ENCODE data around the gene SDE2.
"Not testable (repeated sequence)": the region's sequence is repeated elsewhere in the genome, so short reads cannot be mapped to it uniquely, and the experiment has no call there.

The SDE2 gene

GRCh38 chr1:225972344-225973152 lies 26.6 kb downstream of the SDE2 start:
- H3K27ac ChIP-seq (ENCODE audit: low read depth, low read length), result no peak overlapping the region
- H2AFZ ChIP-seq (ENCODE audit: low read depth, low read length, severe bottlenecking), result no peak overlapping the region
- H3F3A ChIP-seq (ENCODE audit: insufficient read depth), result no peaks in the 10 kb centered on the region; the same call in 1 of the 2 replicates
- TF ChIP-seq, protein P1, sequence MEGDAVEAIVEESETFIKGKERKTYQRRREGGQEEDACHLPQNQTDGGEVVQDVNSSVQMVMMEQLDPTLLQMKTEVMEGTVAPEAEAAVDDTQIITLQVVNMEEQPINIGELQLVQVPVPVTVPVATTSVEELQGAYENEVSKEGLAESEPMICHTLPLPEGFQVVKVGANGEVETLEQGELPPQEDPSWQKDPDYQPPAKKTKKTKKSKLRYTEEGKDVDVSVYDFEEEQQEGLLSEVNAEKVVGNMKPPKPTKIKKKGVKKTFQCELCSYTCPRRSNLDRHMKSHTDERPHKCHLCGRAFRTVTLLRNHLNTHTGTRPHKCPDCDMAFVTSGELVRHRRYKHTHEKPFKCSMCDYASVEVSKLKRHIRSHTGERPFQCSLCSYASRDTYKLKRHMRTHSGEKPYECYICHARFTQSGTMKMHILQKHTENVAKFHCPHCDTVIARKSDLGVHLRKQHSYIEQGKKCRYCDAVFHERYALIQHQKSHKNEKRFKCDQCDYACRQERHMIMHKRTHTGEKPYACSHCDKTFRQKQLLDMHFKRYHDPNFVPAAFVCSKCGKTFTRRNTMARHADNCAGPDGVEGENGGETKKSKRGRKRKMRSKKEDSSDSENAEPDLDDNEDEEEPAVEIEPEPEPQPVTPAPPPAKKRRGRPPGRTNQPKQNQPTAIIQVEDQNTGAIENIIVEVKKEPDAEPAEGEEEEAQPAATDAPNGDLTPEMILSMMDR (IDR thresholded peaks at IDR 0.05; ENCODE audit: insufficient read depth, low read length, poor library complexity, severe bottlenecking), result no peak
- TF ChIP-seq EZH2phosphoT487 (conservative IDR thresholded peaks at IDR 0.05; ENCODE audit: low read length), result no peak
- H3K36me3 ChIP-seq (ENCODE audit: low read length), result no peaks in the 10 kb centered on the region
- no peak overlapping the region for H3K4me2 ChIP-seq (ENCODE audit: low read depth, low read length, poor library complexity, severe bottlenecking)
- no peaks in the 10 kb centered on the region for H3K79me2 ChIP-seq (ENCODE audit: insufficient read depth, low read length)
- no peak overlapping the region for H3K4me3 ChIP-seq (ENCODE audit: insufficient read depth, low read length, poor library complexity, severe bottlenecking)
- H3K9ac ChIP-seq (ENCODE audit: low read length), result no peak overlapping the region
- no peaks in the 10 kb centered on the region for H3K27me3 ChIP-seq (ENCODE audit: low read length)
- no peaks in the 10 kb centered on the region for H3K9me2 ChIP-seq (replicated peaks; ENCODE audit: insufficient read depth, low read length)
- no peaks in the 10 kb centered on the region for H3K9me3 ChIP-seq (ENCODE audit: insufficient read depth, low read length)
- no peaks in the 10 kb centered on the region for H4K20me1 ChIP-seq (ENCODE audit: low read depth, low read length)

DNA sequence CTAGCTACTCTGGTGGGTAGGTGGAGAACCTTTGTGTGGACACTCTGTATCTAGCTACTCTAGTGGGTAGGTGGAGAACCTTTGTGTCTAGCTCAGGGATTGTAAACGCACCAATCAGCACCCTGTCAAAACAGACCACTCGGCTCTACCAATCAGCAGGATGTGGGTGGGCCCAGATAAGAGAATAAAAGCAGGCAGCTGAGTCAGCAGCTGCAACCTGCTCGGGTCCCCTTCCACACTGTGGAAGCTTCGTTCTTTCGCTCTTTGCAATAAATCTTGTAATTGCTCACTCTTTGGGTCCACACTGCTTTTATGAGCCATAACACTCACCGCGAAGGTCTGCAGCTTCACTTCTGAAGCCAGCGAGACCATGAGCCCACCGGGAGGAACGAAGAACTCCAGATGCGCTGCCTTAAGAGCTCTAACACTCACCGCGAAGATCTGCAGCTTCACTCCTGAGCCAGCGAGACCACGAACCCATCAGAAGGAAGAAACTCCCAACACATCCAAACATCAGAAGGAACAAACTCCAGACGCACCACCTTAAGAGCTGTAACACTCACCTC lies 28.5 kb downstream of the SDE2 start:
- H3K27ac ChIP-seq (ENCODE audit: low read depth, low read length); H3K4me3 ChIP-seq (ENCODE audit: insufficient read depth, low read length, poor library complexity, severe bottlenecking); H3K79me2 ChIP-seq (ENCODE audit: insufficient read depth, low read length); H3K9me2 ChIP-seq (replicated peaks; ENCODE audit: insufficient read depth, low read length); H3K27me3 ChIP-seq (ENCODE audit: low read length); H2AFZ ChIP-seq (ENCODE audit: low read depth, low read length, severe bottlenecking); H3K9me3 ChIP-seq (ENCODE audit: insufficient read depth, low read length); H4K20me1 ChIP-seq (ENCODE audit: low read depth, low read length); H3K9ac ChIP-seq (ENCODE audit: low read length); H3K4me2 ChIP-seq (ENCODE audit: low read depth, low read length, poor library complexity, severe bottlenecking); H3F3A ChIP-seq (ENCODE audit: insufficient read depth); H3K36me3 ChIP-seq (ENCODE audit: low read length): not testable (repeated sequence)

DNA sequence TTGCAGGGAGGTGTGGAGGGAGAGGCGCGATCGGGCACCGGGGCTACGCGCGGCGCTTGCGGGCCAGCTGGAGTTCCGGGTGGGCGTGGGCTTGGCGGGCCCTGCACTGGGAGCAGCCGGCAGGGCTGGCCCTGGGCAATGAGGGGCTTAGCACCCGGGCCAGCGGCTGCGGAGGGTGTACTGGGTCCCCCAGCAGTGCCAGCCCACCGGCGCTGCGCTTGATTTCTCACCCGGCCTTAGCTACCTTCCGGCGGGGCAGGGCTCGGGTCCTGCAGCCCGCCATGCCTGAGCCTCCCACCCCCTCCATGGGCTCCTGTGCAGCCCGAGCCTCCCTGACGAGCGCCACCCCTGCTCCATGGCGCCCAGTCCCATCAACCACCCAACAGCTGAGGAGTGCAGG lies 29.4 kb downstream of the SDE2 start:
- H3K9me2 ChIP-seq (replicated peaks; ENCODE audit: insufficient read depth, low read length); H3K4me3 ChIP-seq (ENCODE audit: insufficient read depth, low read length, poor library complexity, severe bottlenecking); H3K4me2 ChIP-seq (ENCODE audit: low read depth, low read length, poor library complexity, severe bottlenecking); H2AFZ ChIP-seq (ENCODE audit: low read depth, low read length, severe bottlenecking); H3F3A ChIP-seq (ENCODE audit: insufficient read depth); H3K27me3 ChIP-seq (ENCODE audit: low read length); H3K79me2 ChIP-seq (ENCODE audit: insufficient read depth, low read length); H3K36me3 ChIP-seq (ENCODE audit: low read length); H4K20me1 ChIP-seq (ENCODE audit: low read depth, low read length); H3K9me3 ChIP-seq (ENCODE audit: insufficient read depth, low read length); H3K27ac ChIP-seq (ENCODE audit: low read depth, low read length); H3K9ac ChIP-seq (ENCODE audit: low read length): not testable (repeated sequence)

- H3K4me3 ChIP-seq (ENCODE audit: insufficient read depth, low read length, poor library complexity, severe bottlenecking), result no peak overlapping the region
- no peaks in the 10 kb centered on the region for H3K27me3 ChIP-seq (ENCODE audit: low read length)
- no peaks in the 10 kb centered on the region for H3K79me2 ChIP-seq (ENCODE audit: insufficient read depth, low read length)
- H3K36me3 ChIP-seq (ENCODE audit: low read length), result no peaks in the 10 kb centered on the region
- no peak overlapping the region for H3K27ac ChIP-seq (ENCODE audit: low read depth, low read length)
- no peaks in the 10 kb centered on the region for H3F3A ChIP-seq (ENCODE audit: insufficient read depth)
- no peaks in the 10 kb centered on the region for H4K20me1 ChIP-seq (ENCODE audit: low read depth, low read length)
- H3K9me3 ChIP-seq (ENCODE audit: insufficient read depth, low read length), result no peaks in the 10 kb centered on the region
- no peak overlapping the region for H3K9ac ChIP-seq (ENCODE audit: low read length)
- TF ChIP-seq, protein P1 (IDR thresholded peaks at IDR 0.05; ENCODE audit: insufficient read depth, low read length, poor library complexity, severe bottlenecking), result no peak
- no peak for TF ChIP-seq EZH2phosphoT487 (conservative IDR thresholded peaks at IDR 0.05; ENCODE audit: low read length)
- no peak overlapping the region for H3K4me2 ChIP-seq (ENCODE audit: low read depth, low read length, poor library complexity, severe bottlenecking)
- H2AFZ ChIP-seq (ENCODE audit: low read depth, low read length, severe bottlenecking), result no peak overlapping the region
- no peaks in the 10 kb centered on the region for H3K9me2 ChIP-seq (replicated peaks; ENCODE audit: insufficient read depth, low read length)
These were observed 33.9 kb downstream of the SDE2 start for GRCh38 chr1:225965231-225965630.
